ENCODE data around the gene FANCC. TPM values are rescaled to one million over a fixed set of nuclear protein-coding genes. Genes with fewer than 3 reads are reported as not detected.

The FANCC gene
- total and polyA plus RNA-seq, 2 of the 8 experiments (the other 6 are each of a cell fraction or from before 2014, with no cell fraction given) = 7.8 to 15.2 TPM

- Histone ChIP-seq H3K36me3 (ENCODE audit: control insufficient read depth in 2 of 4, insufficient read depth in 4 of 4, low read length in 3 of 4) (no peaks in the 10 kb centered on the region), H3K4me3 (ENCODE audit: extremely low read depth in 1 of 4, insufficient read depth in 2 of 4, low read depth in 3 of 4, low read length in 4 of 4) (no peak overlapping the region), H2BK15ac (ENCODE audit: low read length) (no peak overlapping the region), H2BK20ac (ENCODE audit: low read length) (no peak overlapping the region), H3K79me1 (ENCODE audit: low read depth, low read length) (no peaks in the 10 kb centered on the region), H3K4me2 (ENCODE audit: insufficient read depth in 1 of 2, low read depth in 2 of 2, low read length in 2 of 2) (no peak overlapping the region), H4K91ac (replicated peaks; ENCODE audit: insufficient read length, low read length) (no peak overlapping the region), H3K4ac (replicated peaks; ENCODE audit: insufficient read length, low read depth, low read length) (no peak overlapping the region), H3K23me2 (ENCODE audit: low read depth, low read length) (no peaks in the 10 kb centered on the region), H4K8ac (ENCODE audit: extremely low read depth, insufficient read depth, low read length) (no peak overlapping the region), H4K5ac (ENCODE audit: insufficient read length, low read depth, low read length) (no peak overlapping the region), H3K23ac (ENCODE audit: insufficient read length) (no peak overlapping the region), H3K18ac (ENCODE audit: extremely low read depth, low read length) (no peak overlapping the region), H3K79me2 (ENCODE audit: control insufficient read depth in 1 of 2, insufficient read depth in 2 of 2, low read length in 2 of 2) (no peaks in the 10 kb centered on the region), H2AK5ac (ENCODE audit: low read depth, low read length) (no peak overlapping the region), H3K27me3 (replicated peaks in 1 of 4; ENCODE audit: control insufficient read depth in 3 of 4, extremely low read depth in 1 of 4, insufficient read depth in 3 of 4, low read length in 3 of 4) (no peaks in the 10 kb centered on the region), H3K56ac (replicated peaks; ENCODE audit: insufficient read length, low read depth, low read length) (no peak overlapping the region), H3K9ac (replicated peaks in 1 of 4; ENCODE audit: extremely low read depth in 1 of 4, low read depth in 3 of 4, low read length in 3 of 4) (no peak overlapping the region), H3K9me3 (ENCODE audit: insufficient read depth in 2 of 2, low read depth in 1 of 2, low read length in 1 of 2) (no peaks in the 10 kb centered on the region), H3K27ac (ENCODE audit: low read depth, low read length) (no peak overlapping the region), H2BK120ac (replicated peaks; ENCODE audit: low read depth, low read length) (no peak overlapping the region), H3K14ac (ENCODE audit: insufficient read length) (no peak overlapping the region), H3K4me1 (replicated peaks in 1 of 4; ENCODE audit: control insufficient read depth in 3 of 4, insufficient read depth in 4 of 4, low read length in 3 of 4) (no peaks in the 10 kb centered on the region; a peak in 1 of 7 replicates), H2BK12ac (ENCODE audit: low read depth, low read length) (no peak overlapping the region), H2AFZ (ENCODE audit: low read length) (no peak overlapping the region), H2BK5ac (ENCODE audit: low read depth, low read length) (no peak overlapping the region), H4K20me1 (replicated peaks in 1 of 2; ENCODE audit: control insufficient read depth in 1 of 2, insufficient read depth in 2 of 2, low read length in 2 of 2) (no peaks in the 10 kb centered on the region)
- no peak for FAIRE-seq
- CTCF ChIA-PET (ENCODE audit: partially characterized antibody) = interaction anchor here (1.0 to 4.2 kb wide), 6 partner anchors 11 to 38 kb away, joined by 3 to 26 read pairs (median 4); no protein-coding TSS in a partner anchor
- DNase-seq (ENCODE audit: low read depth in 1 of 2, low spot score in 2 of 2) = no peak
- POLR2A ChIA-PET (ENCODE audit: partially characterized antibody) = interaction anchor here (1.4 kb wide), 1 partner anchor 14 kb away, joined by 4 read pairs; no protein-coding TSS in a partner anchor
- 92% methylated on average over 4 of the region's 4 CpGs; no CpG with 5 or more reads in 1 of the 2 experiments for WGBS, 2 experiments (ENCODE audit: extremely low coverage in 1 of 2, insufficient coverage in 1 of 2, insufficient read length in 1 of 2, insufficient replicate concordance in 2 of 2, low coverage in 1 of 2, low lambda C conversion rate in 2 of 2, missing lambda C conversion rate in 1 of 2)
- TF ChIP-seq E2F6 (IDR thresholded peaks at IDR 0.05) (no peak), CBX8 (IDR thresholded peaks at IDR 0.05; ENCODE audit: borderline replicate concordance, low read depth, low read length) (no peak), ATF3 (IDR thresholded peaks at IDR 0.05; ENCODE audit: insufficient read depth, low read depth, low read length) (no peak), CTCF (IDR thresholded peaks at IDR 0.05; ENCODE audit: control extremely low read depth in 1 of 3, insufficient read depth in 1 of 3, low read depth in 1 of 3, low read length in 3 of 3) (no peak), NRF1 (IDR thresholded peaks at IDR 0.05; ENCODE audit: low read depth, low read length) (no peak), POLR2AphosphoS5 (IDR thresholded peaks at IDR 0.05; ENCODE audit: low read depth, low read length) (no peak), EP300 (IDR thresholded peaks at IDR 0.05; ENCODE audit: borderline replicate concordance in 1 of 2, low read depth in 2 of 2, low read length in 2 of 2) (no peak), TEAD4 (IDR thresholded peaks at IDR 0.05; ENCODE audit: low read depth, low read length) (no peak), SP1 (IDR thresholded peaks at IDR 0.05; ENCODE audit: low read depth, low read length) (no peak), GTF2F1 (IDR thresholded peaks at IDR 0.05; ENCODE audit: borderline replicate concordance, low read depth, low read length) (no peak)
Measured at GRCh38 chr9:95142315-95142714, 175.2 kb downstream of the FANCC start.
